ENCODE measurements around the gene RAP1GDS1. TPM values are rescaled to one million over a fixed set of nuclear protein-coding genes. Genes with fewer than 3 reads are reported as not detected.

The RAP1GDS1 gene
- total RNA-seq, 1 experiment from 2014 or later, result 25.7 TPM

GRCh38 chr4:98374643-98375042 is 113.5 kb downstream of the RAP1GDS1 start:
- intact Hi-C loops (cut with micrococcal nuclease; ENCODE audit: unreplicated experiment), result no loop called here
- H2AFZ ChIP-seq, result no peak overlapping the region
- no peak for DNase-seq
- ChIA-PET CTCF (no interaction called here), POLR2A (ENCODE audit: unreplicated experiment) (no interaction called here)
- no peak overlapping the region for H3K4me3 ChIP-seq
- no peak for TF ChIP-seq EZH2 (IDR thresholded peaks at IDR 0.05; ENCODE audit: low read depth)
- TF ChIP-seq, protein P1, sequence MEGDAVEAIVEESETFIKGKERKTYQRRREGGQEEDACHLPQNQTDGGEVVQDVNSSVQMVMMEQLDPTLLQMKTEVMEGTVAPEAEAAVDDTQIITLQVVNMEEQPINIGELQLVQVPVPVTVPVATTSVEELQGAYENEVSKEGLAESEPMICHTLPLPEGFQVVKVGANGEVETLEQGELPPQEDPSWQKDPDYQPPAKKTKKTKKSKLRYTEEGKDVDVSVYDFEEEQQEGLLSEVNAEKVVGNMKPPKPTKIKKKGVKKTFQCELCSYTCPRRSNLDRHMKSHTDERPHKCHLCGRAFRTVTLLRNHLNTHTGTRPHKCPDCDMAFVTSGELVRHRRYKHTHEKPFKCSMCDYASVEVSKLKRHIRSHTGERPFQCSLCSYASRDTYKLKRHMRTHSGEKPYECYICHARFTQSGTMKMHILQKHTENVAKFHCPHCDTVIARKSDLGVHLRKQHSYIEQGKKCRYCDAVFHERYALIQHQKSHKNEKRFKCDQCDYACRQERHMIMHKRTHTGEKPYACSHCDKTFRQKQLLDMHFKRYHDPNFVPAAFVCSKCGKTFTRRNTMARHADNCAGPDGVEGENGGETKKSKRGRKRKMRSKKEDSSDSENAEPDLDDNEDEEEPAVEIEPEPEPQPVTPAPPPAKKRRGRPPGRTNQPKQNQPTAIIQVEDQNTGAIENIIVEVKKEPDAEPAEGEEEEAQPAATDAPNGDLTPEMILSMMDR (conservative IDR thresholded peaks at IDR 0.05), result no peak
- BruUV-seq (replicated peaks), result no TSS peak
- no peaks in the 10 kb centered on the region for H3F3A ChIP-seq (ENCODE audit: insufficient read depth, low read depth)
- no peaks in the 10 kb centered on the region for H3K4me1 ChIP-seq (replicated peaks; ENCODE audit: insufficient read depth)
- H3K9me2 ChIP-seq (ENCODE audit: insufficient read depth), result no peaks in the 10 kb centered on the region
- H3K27ac ChIP-seq, result no peak overlapping the region
- H3K79me2 ChIP-seq (ENCODE audit: low read depth), result no peaks in the 10 kb centered on the region
- no peaks in the 10 kb centered on the region for H3K27me3 ChIP-seq (ENCODE audit: insufficient read depth, low read depth)
- no peaks in the 10 kb centered on the region; the same call in 1 of the 2 replicates for H4K20me1 ChIP-seq (ENCODE audit: insufficient read depth)
- H3K36me3 ChIP-seq (ENCODE audit: low read depth), result no peaks in the 10 kb centered on the region
- no peak overlapping the region for H3K4me2 ChIP-seq
- no peaks in the 10 kb centered on the region for H3K9me3 ChIP-seq (ENCODE audit: insufficient read depth, low read depth)

GRCh38 chr4:98377559-98377958 is 116.4 kb downstream of the RAP1GDS1 start:
- no peaks in the 10 kb centered on the region for H3F3A ChIP-seq (ENCODE audit: insufficient read depth, low read depth)
- H3K9me3 ChIP-seq (ENCODE audit: insufficient read depth, low read depth), result no peaks in the 10 kb centered on the region
- POLR2A ChIA-PET (ENCODE audit: unreplicated experiment), result no interaction called here
- no peak for TF ChIP-seq EZH2 (IDR thresholded peaks at IDR 0.05; ENCODE audit: low read depth)
- TF ChIP-seq, protein P1 (conservative IDR thresholded peaks at IDR 0.05), result no peak
- no peaks in the 10 kb centered on the region for H3K9me2 ChIP-seq (ENCODE audit: insufficient read depth)
- no peaks in the 10 kb centered on the region for H3K36me3 ChIP-seq (ENCODE audit: low read depth)
- no peaks in the 10 kb centered on the region for H3K4me1 ChIP-seq (replicated peaks; ENCODE audit: insufficient read depth)
- CTCF ChIA-PET, result no interaction called here
- intact Hi-C loops (cut with micrococcal nuclease; ENCODE audit: unreplicated experiment), result no loop called here
- H3K4me3 ChIP-seq, result no peak overlapping the region
- H3K4me2 ChIP-seq, result no peak overlapping the region
- H2AFZ ChIP-seq, result no peak overlapping the region
- no peak overlapping the region for H3K27ac ChIP-seq
- H4K20me1 ChIP-seq (ENCODE audit: insufficient read depth), result no peaks in the 10 kb centered on the region
- no TSS peak for BruUV-seq (replicated peaks)
- H3K79me2 ChIP-seq (ENCODE audit: low read depth), result no peaks in the 10 kb centered on the region
- H3K27me3 ChIP-seq (ENCODE audit: insufficient read depth, low read depth), result no peaks in the 10 kb centered on the region
- DNase-seq, result no peak

DNA sequence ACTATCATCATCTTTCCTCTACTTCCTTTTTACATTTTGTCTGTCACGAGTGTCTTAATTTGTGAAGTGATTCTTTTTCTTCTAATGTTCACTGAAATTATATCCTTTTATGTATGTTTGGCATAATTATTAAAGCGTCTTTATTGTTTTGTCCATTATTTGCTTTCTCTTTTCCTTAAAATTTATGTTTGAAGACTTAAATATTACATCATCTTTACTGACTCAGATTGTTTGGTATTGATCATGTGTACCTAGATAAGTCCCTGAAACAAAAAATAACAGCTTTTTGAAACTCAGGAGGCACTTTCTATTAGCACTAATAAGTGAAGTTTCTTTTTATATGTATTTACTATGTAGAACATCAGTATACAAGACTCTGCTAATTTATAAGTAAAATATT is 120.1 kb downstream of the RAP1GDS1 start:
- Histone ChIP-seq H3K4me3 (no peak overlapping the region), H4K20me1 (ENCODE audit: insufficient read depth) (no peaks in the 10 kb centered on the region), H3K27me3 (ENCODE audit: insufficient read depth, low read depth) (no peaks in the 10 kb centered on the region), H2AFZ (no peak overlapping the region), H3F3A (ENCODE audit: insufficient read depth, low read depth) (no peaks in the 10 kb centered on the region), H3K4me2 (no peak overlapping the region), H3K36me3 (ENCODE audit: low read depth) (no peaks in the 10 kb centered on the region), H3K79me2 (ENCODE audit: low read depth) (no peaks in the 10 kb centered on the region), H3K9me2 (ENCODE audit: insufficient read depth) (no peaks in the 10 kb centered on the region), H3K4me1 (replicated peaks; ENCODE audit: insufficient read depth) (no peaks in the 10 kb centered on the region), H3K9me3 (ENCODE audit: insufficient read depth, low read depth) (no peaks in the 10 kb centered on the region), H3K27ac (no peak overlapping the region)
- BruUV-seq (replicated peaks), result no TSS peak
- POLR2A ChIA-PET (ENCODE audit: unreplicated experiment), result interaction anchor here (0.9 kb wide), 1 partner anchor 135 kb away, joined by 6 read pairs; no protein-coding TSS in a partner anchor
- TF ChIP-seq, protein P1 (conservative IDR thresholded peaks at IDR 0.05), result no peak
- TF ChIP-seq EZH2 (IDR thresholded peaks at IDR 0.05; ENCODE audit: low read depth), result no peak
- DNase-seq, result no peak
- CTCF ChIA-PET, result no interaction called here
- intact Hi-C loops (cut with micrococcal nuclease; ENCODE audit: unreplicated experiment), result no loop called here

All from PC-9 (cell line).